ACC112 (cell line): Measurements from ENCODE around the gene DPF3.

Experiments
- H2AFZ ChIP-seq: fragments of 200-600 bp; sonication (generic); one replicate; pipeline ENCODE4 v1.6.0; 2017; ENCODE audit warnings: antibody characterized with exemption, low read length; ENCODE audit not compliant: unreplicated experiment
- H3K27ac ChIP-seq: fragments of 200-600 bp; sonication (generic); 2 replicates; pipeline ENCODE4 v1.5.1; 2014; ENCODE audit warnings: low read depth, mild to moderate bottlenecking, antibody characterized with exemption, low read length, moderate library complexity
- H3K27me3 ChIP-seq: fragments of 200-600 bp; sonication (generic); 2 replicates; pipeline ENCODE4 v1.6.1; 2014; ENCODE audit warnings: mild to moderate bottlenecking, antibody characterized with exemption, low read length, moderate library complexity, mixed read lengths; ENCODE audit not compliant: insufficient read depth
- H3K36me3 ChIP-seq: fragments of 200-600 bp; sonication (generic); 2 replicates; pipeline ENCODE4 v1.6.1; 2016; ENCODE audit warnings: mild to moderate bottlenecking, antibody characterized with exemption, low read length, moderate library complexity, mixed read lengths; ENCODE audit not compliant: insufficient read depth
- H3K4me1 ChIP-seq: fragments of 200-600 bp; sonication (generic); one replicate; pipeline ENCODE4 v1.6.1; 2016; ENCODE audit warnings: low read length, mixed read lengths; ENCODE audit not compliant: insufficient read depth, unreplicated experiment, control insufficient read depth
- H3K4me3 ChIP-seq: fragments of 200-600 bp; sonication (generic); 2 replicates; pipeline ENCODE4 v1.5.1; 2014; ENCODE audit warnings: mild to moderate bottlenecking, low read depth, low read length
- H3K79me2 ChIP-seq: fragments of 200-600 bp; sonication (generic); one replicate; pipeline ENCODE4 v1.6.0; 2016; ENCODE audit warnings: low read length; ENCODE audit not compliant: control insufficient read depth, unreplicated experiment, insufficient read depth

Gene DPF3

GRCh38 chr14:72864712-72865365 is 29.1 kb downstream of the DPF3 start:
- no peak overlapping the region for H3K27ac ChIP-seq
- no peak overlapping the region for H2AFZ ChIP-seq
- H3K36me3 ChIP-seq: no peaks in the 10 kb centered on the region
- H3K4me1 ChIP-seq: no peaks in the 10 kb centered on the region
- H3K27me3 ChIP-seq: no peaks in the 10 kb centered on the region
- H3K79me2 ChIP-seq: no peaks in the 10 kb centered on the region
- H3K4me3 ChIP-seq: no peak overlapping the region

GRCh38 chr14:72863216-72864006 is 30.5 kb downstream of the DPF3 start:
- no peak overlapping the region for H2AFZ ChIP-seq
- H3K27me3 ChIP-seq: no peaks in the 10 kb centered on the region
- H3K4me3 ChIP-seq: no peak overlapping the region
- H3K4me1 ChIP-seq: no peaks in the 10 kb centered on the region
- H3K27ac ChIP-seq: no peak overlapping the region
- no peaks in the 10 kb centered on the region for H3K36me3 ChIP-seq
- no peaks in the 10 kb centered on the region for H3K79me2 ChIP-seq

- Histone ChIP-seq H3K4me1 (no peaks in the 10 kb centered on the region), H3K79me2 (no peaks in the 10 kb centered on the region), H3K36me3 (no peaks in the 10 kb centered on the region), H3K27ac (no peak overlapping the region), H3K27me3 (no peaks in the 10 kb centered on the region), H3K4me3 (no peak overlapping the region), H2AFZ (no peak overlapping the region)
Measured at GRCh38 chr14:72856530-72857266, 37.2 kb downstream of the DPF3 start.

- Histone ChIP-seq H3K27me3 (no peaks in the 10 kb centered on the region), H3K4me1 (no peaks in the 10 kb centered on the region), H3K4me3 (no peak overlapping the region), H3K27ac (no peak overlapping the region), H3K79me2 (no peaks in the 10 kb centered on the region), H2AFZ (no peak overlapping the region), H3K36me3 (no peaks in the 10 kb centered on the region)
Measured at GRCh38 chr14:72855913-72856312, 38.0 kb downstream of the DPF3 start.

GRCh38 chr14:72852194-72852593 is 41.7 kb downstream of the DPF3 start:
- no peaks in the 10 kb centered on the region for H3K27me3 ChIP-seq
- H3K4me1 ChIP-seq: no peaks in the 10 kb centered on the region
- H2AFZ ChIP-seq: no peak overlapping the region
- no peaks in the 10 kb centered on the region for H3K79me2 ChIP-seq
- no peak overlapping the region for H3K4me3 ChIP-seq
- H3K36me3 ChIP-seq: no peaks in the 10 kb centered on the region
- H3K27ac ChIP-seq: no peak overlapping the region

- Histone ChIP-seq H3K36me3 (no peaks in the 10 kb centered on the region), H3K4me3 (no peak overlapping the region), H3K27me3 (no peaks in the 10 kb centered on the region), H2AFZ (no peak overlapping the region), H3K79me2 (no peaks in the 10 kb centered on the region), H3K27ac (no peak overlapping the region), H3K4me1 (no peaks in the 10 kb centered on the region)
Measured at GRCh38 chr14:72851635-72852034, 42.3 kb downstream of the DPF3 start.

- Histone ChIP-seq H3K4me1 (no peaks in the 10 kb centered on the region), H3K36me3 (no peaks in the 10 kb centered on the region), H3K27ac (no peak overlapping the region)
Measured at GRCh38 chr14:72850360-72850759, 43.5 kb downstream of the DPF3 start.

GRCh38 chr14:72849222-72849621 is 44.7 kb downstream of the DPF3 start:
- Histone ChIP-seq H3K4me3 (no peak overlapping the region), H2AFZ (no peak overlapping the region), H3K27me3 (no peaks in the 10 kb centered on the region), H3K27ac (no peak overlapping the region), H3K79me2 (no peaks in the 10 kb centered on the region), H3K36me3 (no peaks in the 10 kb centered on the region), H3K4me1 (no peaks in the 10 kb centered on the region)

More at GRCh38 chr14:72850360-72850759, 43.5 kb downstream of the DPF3 start:
- no peak overlapping the region for H3K4me3 ChIP-seq
- H3K27me3 ChIP-seq: no peaks in the 10 kb centered on the region
- H2AFZ ChIP-seq: no peak overlapping the region
- H3K79me2 ChIP-seq: no peaks in the 10 kb centered on the region

GRCh38 chr14:72847721-72848120 is 46.2 kb downstream of the DPF3 start:
- Histone ChIP-seq H3K27ac (no peak overlapping the region), H3K4me1 (no peaks in the 10 kb centered on the region), H3K4me3 (no peak overlapping the region), H3K36me3 (no peaks in the 10 kb centered on the region), H2AFZ (no peak overlapping the region), H3K27me3 (no peaks in the 10 kb centered on the region), H3K79me2 (no peaks in the 10 kb centered on the region)

- H3K36me3 ChIP-seq: no peaks in the 10 kb centered on the region
- no peak overlapping the region for H2AFZ ChIP-seq
- H3K27me3 ChIP-seq: no peaks in the 10 kb centered on the region
- no peak overlapping the region for H3K27ac ChIP-seq
- no peaks in the 10 kb centered on the region for H3K4me1 ChIP-seq
- H3K79me2 ChIP-seq: no peaks in the 10 kb centered on the region
- no peak overlapping the region for H3K4me3 ChIP-seq
Measured at GRCh38 chr14:72845683-72846082, 48.2 kb downstream of the DPF3 start.
